ENCODE measurements around the gene TP63. TPM values are rescaled to one million over a fixed set of nuclear protein-coding genes. Genes with fewer than 3 reads are reported as not detected.

Gene TP63
- total RNA-seq, 3 donors from 2014 or later (not counting 1 experiment from before 2014, with no cell fraction given): 0.30 TPM; not detected in 2

GRCh38 chr3:189613122-189613521 lies 18.1 kb upstream of the TP63 start:
- Histone ChIP-seq H3K4me1 (ENCODE audit: control insufficient read depth, insufficient read depth, low read length) (no peaks in the 10 kb centered on the region), H3K9me3 (ENCODE audit: control insufficient read depth, insufficient read depth, low read length) (peaks cover 3% of the 10 kb centered on the region), H3K4me3 (ENCODE audit: low read length) (no peak overlapping the region), H3K27ac (ENCODE audit: low read length) (no peak overlapping the region), H3K27me3 (ENCODE audit: control insufficient read depth, insufficient read depth, low read length) (no peaks in the 10 kb centered on the region), H3K36me3 (ENCODE audit: control insufficient read depth, insufficient read depth, low read length) (no peaks in the 10 kb centered on the region)
- no peak for TF ChIP-seq CTCF (IDR thresholded peaks at IDR 0.05)
- ATAC-seq (no peak), DNase-seq (no peak)
- H3K27ac Mint-ChIP-seq: no peak overlapping the region
- no peaks in the 10 kb centered on the region for H3K4me1 Mint-ChIP-seq
- H3K9me3 Mint-ChIP-seq: peaks cover 2 to 8% of the 10 kb centered on the region in 2 donors
- H3K27me3 Mint-ChIP-seq (ENCODE audit: low read depth in 2 of 2): no peaks in the 10 kb centered on the region
- WGBS (ENCODE audit: insufficient coverage): 87% methylated on average over 1 of the region's 1 CpG
- intact Hi-C loops (cut with micrococcal nuclease): no loop called here
- H3K4me3 Mint-ChIP-seq: no peak overlapping the region
- no peaks in the 10 kb centered on the region for H3K36me3 Mint-ChIP-seq

GRCh38 chr3:189621948-189622603 lies 9.1 kb upstream of the TP63 start:
- 79% methylated on average over 9 of the region's 9 CpGs for WGBS (ENCODE audit: insufficient coverage)

DNA sequence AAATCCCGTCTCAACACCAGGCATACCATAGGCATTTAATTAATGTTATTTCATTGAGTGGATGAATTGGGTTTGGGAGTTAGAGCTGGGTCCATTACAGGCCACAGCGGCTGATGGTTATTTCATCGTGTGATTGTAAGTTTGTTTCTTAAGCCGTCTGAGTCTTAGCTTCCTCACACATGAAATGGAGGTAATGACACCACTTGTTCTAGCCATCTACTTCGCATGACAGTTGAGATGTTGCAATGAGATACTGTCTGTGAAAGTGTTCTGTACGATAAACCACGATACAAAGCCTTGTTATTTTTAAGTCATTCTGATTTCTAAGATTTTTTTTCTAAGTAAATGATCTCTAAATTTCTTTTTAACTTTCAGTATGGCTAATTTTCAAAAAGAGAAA lies 8.6 kb upstream of the TP63 start:
- no peak overlapping the region for H3K27ac Mint-ChIP-seq
- Histone ChIP-seq H3K4me1 (ENCODE audit: control insufficient read depth, insufficient read depth, low read length) (no peaks in the 10 kb centered on the region), H3K27me3 (ENCODE audit: control insufficient read depth, insufficient read depth, low read length) (no peaks in the 10 kb centered on the region), H3K9me3 (ENCODE audit: control insufficient read depth, insufficient read depth, low read length) (no peaks in the 10 kb centered on the region), H3K36me3 (ENCODE audit: control insufficient read depth, insufficient read depth, low read length) (no peaks in the 10 kb centered on the region), H3K4me3 (ENCODE audit: low read length) (no peak overlapping the region), H3K27ac (ENCODE audit: low read length) (no peak overlapping the region)
- intact Hi-C loops (cut with micrococcal nuclease): no loop called here
- no peak for TF ChIP-seq CTCF (IDR thresholded peaks at IDR 0.05)
- DNase-seq (no peak), ATAC-seq (no peak)
- H3K4me1 Mint-ChIP-seq: no peaks in the 10 kb centered on the region
- WGBS (ENCODE audit: insufficient coverage): 83% methylated on average over 4 of the region's 7 CpGs
- H3K9me3 Mint-ChIP-seq: peaks cover 4 to 8% of the 10 kb centered on the region in 2 donors
- no peak overlapping the region for H3K4me3 Mint-ChIP-seq
- H3K27me3 Mint-ChIP-seq (ENCODE audit: low read depth in 2 of 2): no peaks in the 10 kb centered on the region
- H3K36me3 Mint-ChIP-seq: no peaks in the 10 kb centered on the region

More at GRCh38 chr3:189621948-189622603, 9.1 kb upstream of the TP63 start:
- H3K4me1 ChIP-seq (ENCODE audit: control insufficient read depth, insufficient read depth, low read length): no peaks in the 10 kb centered on the region
- no peak overlapping the region for H3K4me3 ChIP-seq (ENCODE audit: low read length)
- Mint-ChIP-seq H3K4me3 (no peak overlapping the region), H3K36me3 (no peaks in the 10 kb centered on the region), H3K27ac (no peak overlapping the region), H3K27me3 (ENCODE audit: low read depth in 2 of 2) (no peaks in the 10 kb centered on the region), H3K4me1 (no peaks in the 10 kb centered on the region), H3K9me3 (peaks cover 4 to 6% of the 10 kb centered on the region in 2 donors)
- no peak for DNase-seq
- no peaks in the 10 kb centered on the region for H3K27me3 ChIP-seq (ENCODE audit: control insufficient read depth, insufficient read depth, low read length)
- no peaks in the 10 kb centered on the region for H3K36me3 ChIP-seq (ENCODE audit: control insufficient read depth, insufficient read depth, low read length)
- no peaks in the 10 kb centered on the region for H3K9me3 ChIP-seq (ENCODE audit: control insufficient read depth, insufficient read depth, low read length)
- H3K27ac ChIP-seq (ENCODE audit: low read length): no peak overlapping the region
- no peak for ATAC-seq
- intact Hi-C loops (cut with micrococcal nuclease): no loop called here
- TF ChIP-seq CTCF (IDR thresholded peaks at IDR 0.05): no peak

DNA sequence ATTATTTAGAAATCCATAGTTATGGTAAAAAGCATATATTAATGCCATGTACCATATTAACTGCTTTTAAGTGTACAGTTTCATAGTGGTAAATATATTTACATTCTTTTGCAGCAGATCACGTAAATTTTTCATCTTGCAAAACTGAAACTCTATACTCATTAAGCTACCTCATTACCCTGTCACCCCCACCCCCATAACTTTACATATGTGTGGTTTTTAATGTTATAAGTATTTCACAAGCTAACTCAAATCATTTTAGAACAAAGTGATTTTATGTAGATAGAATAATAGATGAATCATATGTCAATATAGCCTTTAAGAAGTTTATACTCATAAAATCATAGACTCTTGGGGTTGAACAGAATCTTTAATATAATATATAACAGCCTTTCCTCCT lies 7.1 kb upstream of the TP63 start:
- DNase-seq: no peak
- Histone ChIP-seq H3K36me3 (ENCODE audit: control insufficient read depth, insufficient read depth, low read length) (no peaks in the 10 kb centered on the region), H3K4me3 (ENCODE audit: low read length) (no peak overlapping the region), H3K27ac (ENCODE audit: low read length) (no peak overlapping the region), H3K27me3 (ENCODE audit: control insufficient read depth, insufficient read depth, low read length) (no peaks in the 10 kb centered on the region), H3K9me3 (ENCODE audit: control insufficient read depth, insufficient read depth, low read length) (no peaks in the 10 kb centered on the region), H3K4me1 (ENCODE audit: control insufficient read depth, insufficient read depth, low read length) (no peaks in the 10 kb centered on the region)
- no CpG with 5 or more reads among the region's 1 CpG for WGBS (ENCODE audit: insufficient coverage)
- H3K36me3 Mint-ChIP-seq: no peaks in the 10 kb centered on the region
- H3K9me3 Mint-ChIP-seq: peaks cover 4 to 5% of the 10 kb centered on the region in 2 donors
- intact Hi-C loops (cut with micrococcal nuclease): no loop called here
- no peak overlapping the region for H3K27ac Mint-ChIP-seq
- ATAC-seq: no peak
- H3K4me3 Mint-ChIP-seq: no peak overlapping the region
- H3K27me3 Mint-ChIP-seq (ENCODE audit: low read depth in 2 of 2): no peaks in the 10 kb centered on the region
- TF ChIP-seq CTCF (IDR thresholded peaks at IDR 0.05): no peak
- H3K4me1 Mint-ChIP-seq: no peaks in the 10 kb centered on the region

All from natural killer cell (primary cell).